ENCODE data around the gene MAD1L1.

DNA sequence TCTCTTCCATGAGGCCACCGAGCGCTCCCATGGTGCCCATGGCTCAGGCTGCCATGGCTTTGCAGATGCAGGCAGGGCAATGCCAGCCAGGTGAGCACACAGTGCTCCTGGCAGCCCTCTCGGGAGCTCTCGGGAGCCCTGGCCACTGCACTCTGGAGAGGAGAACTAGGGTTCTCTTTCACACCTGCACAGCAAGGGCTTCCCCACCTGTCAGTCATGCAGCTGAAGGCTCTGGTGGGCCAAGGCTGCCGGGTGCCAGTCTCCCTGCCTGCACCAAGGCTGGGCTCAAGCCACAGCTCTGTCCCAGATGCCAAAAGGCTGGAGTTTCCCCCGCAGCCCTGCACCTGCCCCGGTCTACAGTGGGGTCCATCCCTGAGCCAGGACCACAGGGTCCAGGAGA is 41.9 kb upstream of the MAD1L1 start:
- TF ChIP-seq, protein P1, sequence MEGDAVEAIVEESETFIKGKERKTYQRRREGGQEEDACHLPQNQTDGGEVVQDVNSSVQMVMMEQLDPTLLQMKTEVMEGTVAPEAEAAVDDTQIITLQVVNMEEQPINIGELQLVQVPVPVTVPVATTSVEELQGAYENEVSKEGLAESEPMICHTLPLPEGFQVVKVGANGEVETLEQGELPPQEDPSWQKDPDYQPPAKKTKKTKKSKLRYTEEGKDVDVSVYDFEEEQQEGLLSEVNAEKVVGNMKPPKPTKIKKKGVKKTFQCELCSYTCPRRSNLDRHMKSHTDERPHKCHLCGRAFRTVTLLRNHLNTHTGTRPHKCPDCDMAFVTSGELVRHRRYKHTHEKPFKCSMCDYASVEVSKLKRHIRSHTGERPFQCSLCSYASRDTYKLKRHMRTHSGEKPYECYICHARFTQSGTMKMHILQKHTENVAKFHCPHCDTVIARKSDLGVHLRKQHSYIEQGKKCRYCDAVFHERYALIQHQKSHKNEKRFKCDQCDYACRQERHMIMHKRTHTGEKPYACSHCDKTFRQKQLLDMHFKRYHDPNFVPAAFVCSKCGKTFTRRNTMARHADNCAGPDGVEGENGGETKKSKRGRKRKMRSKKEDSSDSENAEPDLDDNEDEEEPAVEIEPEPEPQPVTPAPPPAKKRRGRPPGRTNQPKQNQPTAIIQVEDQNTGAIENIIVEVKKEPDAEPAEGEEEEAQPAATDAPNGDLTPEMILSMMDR (IDR thresholded peaks at IDR 0.05; ENCODE audit: extremely low read depth in 1 of 2, insufficient read depth in 1 of 2, low read depth in 1 of 2, low read length in 2 of 2), result no peak
- TF ChIP-seq FOS (IDR thresholded peaks at IDR 0.05; ENCODE audit: borderline replicate concordance, insufficient read depth, low read length) (no peak), POLR2AphosphoS5 (IDR thresholded peaks at IDR 0.05; ENCODE audit: insufficient read depth, low read depth, low read length) (no peak)
